ENCODE data around the gene LRRC8D.

LRRC8D gene

DNA sequence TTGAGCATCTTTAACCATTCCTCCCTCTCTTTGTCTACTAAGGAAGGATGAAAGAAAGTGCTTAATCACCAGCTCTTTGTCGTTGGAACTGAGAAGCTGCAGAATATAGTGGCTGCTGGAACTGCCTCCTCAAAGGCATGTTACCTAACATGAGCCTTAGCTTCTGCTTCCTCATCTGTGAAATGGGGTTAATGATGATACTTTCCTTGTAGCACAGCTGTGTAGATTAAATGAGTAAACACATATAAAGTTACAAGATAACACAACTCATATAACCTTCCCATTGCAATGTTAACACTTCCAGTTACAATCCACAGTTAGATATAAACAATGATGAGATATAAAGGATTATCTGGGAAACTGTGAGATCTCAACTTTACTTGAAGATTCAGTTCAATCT, 125.7 kb downstream of the LRRC8D start:
- no peaks in the 10 kb centered on the region for H4K20me1 ChIP-seq (ENCODE audit: low read depth, low read length)
- H2AFZ ChIP-seq (ENCODE audit: low read depth, low read length, severe bottlenecking), result no peak overlapping the region
- H3K4me3 ChIP-seq (ENCODE audit: insufficient read depth, low read length, poor library complexity, severe bottlenecking), result no peak overlapping the region
- no peaks in the 10 kb centered on the region for H3K79me2 ChIP-seq (ENCODE audit: insufficient read depth, low read length)
- H3K9ac ChIP-seq (ENCODE audit: low read length), result no peak overlapping the region
- no peaks in the 10 kb centered on the region for H3F3A ChIP-seq (ENCODE audit: insufficient read depth)
- H3K27me3 ChIP-seq (ENCODE audit: low read length), result no peaks in the 10 kb centered on the region
- no peaks in the 10 kb centered on the region for H3K9me3 ChIP-seq (ENCODE audit: insufficient read depth, low read length)
- H3K4me2 ChIP-seq (ENCODE audit: low read depth, low read length, poor library complexity, severe bottlenecking), result no peak overlapping the region
- TF ChIP-seq, protein P1, sequence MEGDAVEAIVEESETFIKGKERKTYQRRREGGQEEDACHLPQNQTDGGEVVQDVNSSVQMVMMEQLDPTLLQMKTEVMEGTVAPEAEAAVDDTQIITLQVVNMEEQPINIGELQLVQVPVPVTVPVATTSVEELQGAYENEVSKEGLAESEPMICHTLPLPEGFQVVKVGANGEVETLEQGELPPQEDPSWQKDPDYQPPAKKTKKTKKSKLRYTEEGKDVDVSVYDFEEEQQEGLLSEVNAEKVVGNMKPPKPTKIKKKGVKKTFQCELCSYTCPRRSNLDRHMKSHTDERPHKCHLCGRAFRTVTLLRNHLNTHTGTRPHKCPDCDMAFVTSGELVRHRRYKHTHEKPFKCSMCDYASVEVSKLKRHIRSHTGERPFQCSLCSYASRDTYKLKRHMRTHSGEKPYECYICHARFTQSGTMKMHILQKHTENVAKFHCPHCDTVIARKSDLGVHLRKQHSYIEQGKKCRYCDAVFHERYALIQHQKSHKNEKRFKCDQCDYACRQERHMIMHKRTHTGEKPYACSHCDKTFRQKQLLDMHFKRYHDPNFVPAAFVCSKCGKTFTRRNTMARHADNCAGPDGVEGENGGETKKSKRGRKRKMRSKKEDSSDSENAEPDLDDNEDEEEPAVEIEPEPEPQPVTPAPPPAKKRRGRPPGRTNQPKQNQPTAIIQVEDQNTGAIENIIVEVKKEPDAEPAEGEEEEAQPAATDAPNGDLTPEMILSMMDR (IDR thresholded peaks at IDR 0.05; ENCODE audit: insufficient read depth, low read length, poor library complexity, severe bottlenecking), result no peak
- no peak for TF ChIP-seq EZH2phosphoT487 (conservative IDR thresholded peaks at IDR 0.05; ENCODE audit: low read length)
- H3K9me2 ChIP-seq (replicated peaks; ENCODE audit: insufficient read depth, low read length), result no peaks in the 10 kb centered on the region
- no peaks in the 10 kb centered on the region for H3K36me3 ChIP-seq (ENCODE audit: low read length)
- no peak overlapping the region for H3K27ac ChIP-seq (ENCODE audit: low read depth, low read length)

DNA sequence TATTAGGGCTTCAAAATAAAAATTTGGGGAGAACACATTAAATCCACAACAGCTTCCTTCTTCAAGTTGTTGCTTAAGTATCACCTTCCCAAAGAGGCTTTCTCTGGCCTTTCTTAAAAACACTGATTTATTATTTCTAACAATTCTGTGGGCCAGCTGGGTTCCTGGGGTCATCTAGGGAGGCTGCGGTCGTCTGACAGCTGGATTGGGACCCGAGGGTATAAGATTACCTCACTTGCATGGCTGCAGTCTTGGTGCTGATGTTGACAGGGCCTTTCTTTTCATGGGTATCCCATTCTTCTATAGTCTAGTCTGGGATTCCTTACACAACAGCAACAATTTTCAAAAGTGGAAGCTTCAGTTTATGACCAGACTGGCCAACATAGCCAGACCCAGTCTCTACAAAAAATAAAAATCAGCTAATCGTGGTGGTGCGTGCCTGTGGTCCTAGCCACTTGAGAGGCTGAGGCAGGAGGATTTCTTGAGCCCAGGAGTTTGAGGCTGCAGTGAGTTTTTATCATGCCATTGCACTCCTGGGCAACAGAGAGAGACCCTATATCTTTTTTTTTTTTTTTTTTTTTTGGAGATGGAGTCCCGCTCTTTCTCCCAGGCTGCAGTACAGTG, 128.0 kb downstream of the LRRC8D start:
- no peak overlapping the region for H3K27ac ChIP-seq (ENCODE audit: low read depth, low read length)
- H2AFZ ChIP-seq (ENCODE audit: low read depth, low read length, severe bottlenecking), result no peak overlapping the region
- TF ChIP-seq, protein P1 (IDR thresholded peaks at IDR 0.05; ENCODE audit: insufficient read depth, low read length, poor library complexity, severe bottlenecking), result no peak
- no peak for TF ChIP-seq EZH2phosphoT487 (conservative IDR thresholded peaks at IDR 0.05; ENCODE audit: low read length)

DNA sequence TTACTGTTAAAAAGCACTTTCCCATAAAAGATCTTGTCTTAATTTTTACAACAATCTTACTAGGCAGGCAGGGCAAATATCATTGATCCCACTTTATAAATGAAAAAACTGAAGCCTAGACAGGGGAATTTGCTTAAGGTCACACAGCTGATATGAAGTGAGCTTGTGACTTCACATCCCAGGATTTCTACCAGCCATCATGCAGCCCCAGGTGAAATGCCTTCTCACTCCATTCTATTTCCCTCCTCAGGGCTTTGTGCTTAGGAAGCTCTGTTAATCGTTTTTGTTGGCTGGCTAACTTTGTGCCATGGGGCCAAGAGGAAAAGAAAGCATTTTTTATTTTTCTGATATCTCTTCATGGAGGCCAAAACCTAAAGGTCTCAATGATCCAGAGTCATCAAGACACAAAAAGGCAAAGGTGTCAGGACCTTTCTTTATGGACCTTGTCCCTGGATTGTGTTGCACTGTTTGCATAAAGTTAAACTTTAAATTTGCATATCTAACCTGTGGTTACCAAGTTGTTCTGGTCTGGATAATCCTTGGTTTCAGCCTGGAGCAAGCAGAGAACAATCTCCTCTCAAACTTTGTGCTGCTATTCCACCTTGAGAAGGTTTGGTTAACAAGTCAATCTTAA, 129.3 kb downstream of the LRRC8D start:
- Histone ChIP-seq H3K9ac (ENCODE audit: low read length) (no peak overlapping the region), H3K4me3 (ENCODE audit: insufficient read depth, low read length, poor library complexity, severe bottlenecking) (no peak overlapping the region), H3K27ac (ENCODE audit: low read depth, low read length) (no peak overlapping the region), H3F3A (ENCODE audit: insufficient read depth) (no peaks in the 10 kb centered on the region), H2AFZ (ENCODE audit: low read depth, low read length, severe bottlenecking) (no peak overlapping the region), H3K36me3 (ENCODE audit: low read length) (no peaks in the 10 kb centered on the region), H3K9me2 (replicated peaks; ENCODE audit: insufficient read depth, low read length) (no peaks in the 10 kb centered on the region), H3K9me3 (ENCODE audit: insufficient read depth, low read length) (no peaks in the 10 kb centered on the region), H3K4me2 (ENCODE audit: low read depth, low read length, poor library complexity, severe bottlenecking) (no peak overlapping the region), H4K20me1 (ENCODE audit: low read depth, low read length) (no peaks in the 10 kb centered on the region), H3K27me3 (ENCODE audit: low read length) (no peaks in the 10 kb centered on the region), H3K79me2 (ENCODE audit: insufficient read depth, low read length) (no peaks in the 10 kb centered on the region)
- no peak for TF ChIP-seq EZH2phosphoT487 (conservative IDR thresholded peaks at IDR 0.05; ENCODE audit: low read length)
- TF ChIP-seq, protein P1 (IDR thresholded peaks at IDR 0.05; ENCODE audit: insufficient read depth, low read length, poor library complexity, severe bottlenecking), result no peak

More for the DNA sequence above, 128.0 kb downstream of the LRRC8D start:
- Histone ChIP-seq H4K20me1 (ENCODE audit: low read depth, low read length) (no peaks in the 10 kb centered on the region), H3K9ac (ENCODE audit: low read length) (no peak overlapping the region), H3K27me3 (ENCODE audit: low read length) (no peaks in the 10 kb centered on the region), H3K4me2 (ENCODE audit: low read depth, low read length, poor library complexity, severe bottlenecking) (no peak overlapping the region), H3K4me3 (ENCODE audit: insufficient read depth, low read length, poor library complexity, severe bottlenecking) (no peak overlapping the region), H3K79me2 (ENCODE audit: insufficient read depth, low read length) (no peaks in the 10 kb centered on the region), H3K9me3 (ENCODE audit: insufficient read depth, low read length) (no peaks in the 10 kb centered on the region), H3F3A (ENCODE audit: insufficient read depth) (no peaks in the 10 kb centered on the region), H3K9me2 (replicated peaks; ENCODE audit: insufficient read depth, low read length) (no peaks in the 10 kb centered on the region), H3K36me3 (ENCODE audit: low read length) (no peaks in the 10 kb centered on the region)

All from SU-DHL-6 (cell line).